ENCODE measurements around the gene FCER1G. TPM values are rescaled to one million over a fixed set of nuclear protein-coding genes. Genes with fewer than 3 reads are reported as not detected.

The FCER1G gene
- total RNA-seq, 2 experiments from 2014 or later: 2.0 TPM

GRCh38 chr1:161235957-161236775 lies 21.1 kb downstream of the FCER1G start:
- CTCF ChIA-PET: no interaction called here
- POLR2A ChIA-PET: interaction anchor here (0.6 kb wide), 1 partner anchor 90 kb away, joined by 3 read pairs; no protein-coding TSS in a partner anchor
- H3K27ac Mint-ChIP-seq: no peak overlapping the region

GRCh38 chr1:161238039-161238473 lies 23.0 kb downstream of the FCER1G start, which contains the start of gene NR1I3:
Gene NR1I3, minus strand, starts transcription at chr1:161238203. Its CDS starts 1,638 bp downstream, at chr1:161236565.
- Histone ChIP-seq H3K4me3 (ENCODE audit: low read length) (no peak within 1 kb of the TSS), H3K27me3 (ENCODE audit: control insufficient read depth in 1 of 2, insufficient read depth in 2 of 2, low read length in 2 of 2) (no peaks in the 10 kb centered on the region), H3K4me1 (ENCODE audit: insufficient read depth, low read length) (no peaks in the 10 kb centered on the region), H3K36me3 (ENCODE audit: insufficient read depth, low read length) (no peaks in the 10 kb centered on the region), H3K27ac (ENCODE audit: low read depth in 1 of 2, low read length in 2 of 2) (no peak within 1 kb of the TSS), H3K9me3 (ENCODE audit: control insufficient read depth in 1 of 2, insufficient read depth in 1 of 2, low read length in 2 of 2) (no peaks in the 10 kb centered on the region)
- Mint-ChIP-seq H3K9me3 (no peaks in the 10 kb centered on the region), H3K36me3 (ENCODE audit: low read depth) (no peaks in the 10 kb centered on the region), H3K27me3 (peaks cover 10% of the 10 kb centered on the region), H3K27ac (no peak within 1 kb of the TSS), H3K4me3 (no peak within 1 kb of the TSS), H3K4me1 (ENCODE audit: low read depth) (no peaks in the 10 kb centered on the region)
- ChIA-PET POLR2A (interaction anchor here (0.6 kb wide), 1 partner anchor 216 kb away, joined by 3 read pairs; no protein-coding TSS in a partner anchor), CTCF (interaction anchor here (1.4 kb wide), 1 partner anchor 13 kb away, joined by 4 read pairs; the partner anchor contains the start of gene TOMM40L)
- ATAC-seq (ENCODE audit: poor library complexity): no peak
- no peak for DNase-seq
- TF ChIP-seq CTCF (IDR thresholded peaks at IDR 0.05): no peak
- intact Hi-C loops (cut with DNase I, micrococcal nuclease): no loop called here

More at GRCh38 chr1:161235957-161236775, 21.1 kb downstream of the FCER1G start:
- peaks cover 10% of the 10 kb centered on the region for H3K27me3 Mint-ChIP-seq
- H3K4me1 Mint-ChIP-seq (ENCODE audit: low read depth): no peaks in the 10 kb centered on the region
- H3K4me3 ChIP-seq (ENCODE audit: low read length): no peak overlapping the region
- no peaks in the 10 kb centered on the region for H3K36me3 Mint-ChIP-seq (ENCODE audit: low read depth)
- H3K27ac ChIP-seq (ENCODE audit: low read depth in 1 of 2, low read length in 2 of 2): no peak overlapping the region
- no peak for TF ChIP-seq CTCF (IDR thresholded peaks at IDR 0.05)
- H3K36me3 ChIP-seq (ENCODE audit: insufficient read depth, low read length): no peaks in the 10 kb centered on the region
- DNase-seq (no peak), ATAC-seq (ENCODE audit: poor library complexity) (no peak)
- H3K9me3 ChIP-seq (ENCODE audit: control insufficient read depth in 1 of 2, insufficient read depth in 1 of 2, low read length in 2 of 2): no peaks in the 10 kb centered on the region
- no peaks in the 10 kb centered on the region for H3K27me3 ChIP-seq (ENCODE audit: control insufficient read depth in 1 of 2, insufficient read depth in 2 of 2, low read length in 2 of 2)
- no peaks in the 10 kb centered on the region for H3K9me3 Mint-ChIP-seq
- no peaks in the 10 kb centered on the region for H3K4me1 ChIP-seq (ENCODE audit: insufficient read depth, low read length)
- no peak overlapping the region for H3K4me3 Mint-ChIP-seq
- intact Hi-C loops (cut with DNase I, micrococcal nuclease): no loop called here

- Mint-ChIP-seq H3K27me3 (peaks cover 10% of the 10 kb centered on the region), H3K27ac (no peak overlapping the region), H3K36me3 (ENCODE audit: low read depth) (no peaks in the 10 kb centered on the region), H3K4me3 (no peak overlapping the region), H3K4me1 (ENCODE audit: low read depth) (no peaks in the 10 kb centered on the region), H3K9me3 (no peaks in the 10 kb centered on the region)
- TF ChIP-seq CTCF (IDR thresholded peaks at IDR 0.05): no peak
- intact Hi-C loops (cut with DNase I, micrococcal nuclease): no loop called here
- ChIA-PET CTCF (no interaction called here), POLR2A (no interaction called here)
- no peaks in the 10 kb centered on the region for H3K27me3 ChIP-seq (ENCODE audit: control insufficient read depth in 1 of 2, insufficient read depth in 2 of 2, low read length in 2 of 2)
- no peak for DNase-seq
- H3K36me3 ChIP-seq (ENCODE audit: insufficient read depth, low read length): no peaks in the 10 kb centered on the region
- ATAC-seq (ENCODE audit: poor library complexity): no peak
- no peaks in the 10 kb centered on the region for H3K9me3 ChIP-seq (ENCODE audit: control insufficient read depth in 1 of 2, insufficient read depth in 1 of 2, low read length in 2 of 2)
- no peaks in the 10 kb centered on the region for H3K4me1 ChIP-seq (ENCODE audit: insufficient read depth, low read length)
- no peak overlapping the region for H3K4me3 ChIP-seq (ENCODE audit: low read length)
- H3K27ac ChIP-seq (ENCODE audit: low read depth in 1 of 2, low read length in 2 of 2): no peak overlapping the region
Observed at GRCh38 chr1:161241682-161242081, 26.6 kb downstream of the FCER1G start.

Data from CD4-positive, alpha-beta T cell (primary cell).